Measurements from ENCODE around the gene NCOA4. TPM values are rescaled to one million over a fixed set of nuclear protein-coding genes. Genes with fewer than 3 reads are reported as not detected.

The NCOA4 gene
- total RNA-seq, 2 donors from 2014 or later = 157 to 200 TPM

DNA sequence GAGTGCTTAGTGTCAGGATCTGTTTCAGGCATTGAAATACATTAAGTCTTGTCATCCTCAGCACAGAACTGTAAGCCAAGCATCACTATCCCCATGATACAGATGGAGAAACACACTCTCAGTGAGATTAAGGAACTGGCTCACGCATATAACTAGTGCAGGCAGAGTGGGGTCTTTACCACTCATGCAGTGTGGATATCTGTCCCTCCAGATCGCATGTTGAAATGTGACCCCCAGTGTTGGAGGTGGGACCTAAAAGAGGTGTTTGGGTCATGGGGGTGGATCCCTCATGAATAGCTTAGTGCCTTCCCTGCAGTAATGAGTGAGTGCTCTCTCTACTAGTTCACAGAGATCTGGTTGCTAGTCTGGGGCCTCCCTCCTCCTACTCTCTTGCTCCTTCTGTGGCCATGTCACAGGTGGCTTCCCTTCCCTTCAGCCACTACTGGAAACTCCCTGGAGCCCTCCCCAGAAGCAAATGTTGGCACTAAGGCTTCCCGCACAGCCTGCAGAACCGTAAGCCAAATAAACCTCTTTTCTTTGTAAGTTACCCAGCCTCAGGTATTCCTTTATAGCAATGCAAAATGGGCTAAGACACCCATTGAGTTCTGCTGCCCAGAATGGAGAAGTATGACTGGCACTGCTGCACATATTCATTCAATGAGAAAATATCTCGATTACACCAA lies 47.4 kb upstream of the NCOA4 start:
- peaks cover 20% of the 10 kb centered on the region for H3K4me1 Mint-ChIP-seq
- no peaks in the 10 kb centered on the region for H3K27me3 Mint-ChIP-seq (ENCODE audit: insufficient read depth)
- H3K9me3 Mint-ChIP-seq = peaks cover 18% of the 10 kb centered on the region
- Histone ChIP-seq H3K9ac (ENCODE audit: extremely low read depth, low read length, poor library complexity, severe bottlenecking) (no peak overlapping the region), H3K36me3 (ENCODE audit: control insufficient read depth, insufficient read depth, low read length) (no peaks in the 10 kb centered on the region), H3K27me3 (ENCODE audit: control insufficient read depth, insufficient read depth, low read length, poor library complexity, severe bottlenecking) (no peaks in the 10 kb centered on the region), H3K9me3 (ENCODE audit: control insufficient read depth, low read length) (peaks cover 6% of the 10 kb centered on the region), H3K4me3 (ENCODE audit: low read length) (no peak overlapping the region), H3K4me1 (ENCODE audit: control insufficient read depth, insufficient read depth, low read length) (no peaks in the 10 kb centered on the region), H3K27ac (ENCODE audit: low read depth, low read length) (no peak overlapping the region)
- H3K4me3 Mint-ChIP-seq = no peak overlapping the region
- DNase-seq = no peak
- H3K27ac Mint-ChIP-seq = no peak overlapping the region
- TF ChIP-seq, protein P1, sequence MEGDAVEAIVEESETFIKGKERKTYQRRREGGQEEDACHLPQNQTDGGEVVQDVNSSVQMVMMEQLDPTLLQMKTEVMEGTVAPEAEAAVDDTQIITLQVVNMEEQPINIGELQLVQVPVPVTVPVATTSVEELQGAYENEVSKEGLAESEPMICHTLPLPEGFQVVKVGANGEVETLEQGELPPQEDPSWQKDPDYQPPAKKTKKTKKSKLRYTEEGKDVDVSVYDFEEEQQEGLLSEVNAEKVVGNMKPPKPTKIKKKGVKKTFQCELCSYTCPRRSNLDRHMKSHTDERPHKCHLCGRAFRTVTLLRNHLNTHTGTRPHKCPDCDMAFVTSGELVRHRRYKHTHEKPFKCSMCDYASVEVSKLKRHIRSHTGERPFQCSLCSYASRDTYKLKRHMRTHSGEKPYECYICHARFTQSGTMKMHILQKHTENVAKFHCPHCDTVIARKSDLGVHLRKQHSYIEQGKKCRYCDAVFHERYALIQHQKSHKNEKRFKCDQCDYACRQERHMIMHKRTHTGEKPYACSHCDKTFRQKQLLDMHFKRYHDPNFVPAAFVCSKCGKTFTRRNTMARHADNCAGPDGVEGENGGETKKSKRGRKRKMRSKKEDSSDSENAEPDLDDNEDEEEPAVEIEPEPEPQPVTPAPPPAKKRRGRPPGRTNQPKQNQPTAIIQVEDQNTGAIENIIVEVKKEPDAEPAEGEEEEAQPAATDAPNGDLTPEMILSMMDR (conservative IDR thresholded peaks at IDR 0.05) = no peak
- 94 to 95% methylated on average over 4 to 5 of the region's 5 CpGs for WGBS, 2 experiments (ENCODE audit: insufficient coverage in 1 of 2, insufficient read length in 1 of 2)
- no peaks in the 10 kb centered on the region for H3K36me3 Mint-ChIP-seq (ENCODE audit: low read depth)

DNA sequence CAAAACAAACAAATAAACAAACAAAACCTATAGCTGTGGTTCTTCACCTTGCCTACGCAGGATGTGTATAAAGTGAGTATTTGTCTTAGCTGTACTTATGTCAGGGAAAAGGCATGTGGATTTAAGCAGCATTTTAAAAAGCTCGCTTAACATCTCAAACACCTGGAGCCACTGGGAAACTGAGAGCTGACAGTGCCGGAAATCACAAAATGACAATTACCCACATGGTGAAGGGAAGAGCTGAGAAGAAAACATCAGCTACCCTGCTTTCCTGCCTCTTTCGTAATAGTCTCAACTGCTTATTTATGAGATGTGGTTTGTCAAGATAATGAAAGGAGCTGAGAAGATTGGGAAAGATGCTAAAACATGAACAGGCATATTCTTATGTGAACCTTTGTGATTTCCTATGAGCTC lies 46.7 kb upstream of the NCOA4 start:
- Mint-ChIP-seq H3K9me3 (peaks cover 11% of the 10 kb centered on the region), H3K27me3 (ENCODE audit: insufficient read depth) (no peaks in the 10 kb centered on the region), H3K36me3 (ENCODE audit: low read depth) (no peaks in the 10 kb centered on the region), H3K4me3 (no peak overlapping the region), H3K4me1 (peaks cover 20% of the 10 kb centered on the region), H3K27ac (no peak overlapping the region)
- Histone ChIP-seq H3K4me1 (ENCODE audit: control insufficient read depth, insufficient read depth, low read length) (no peaks in the 10 kb centered on the region), H3K9me3 (ENCODE audit: control insufficient read depth, low read length) (peaks cover 6% of the 10 kb centered on the region), H3K27ac (ENCODE audit: low read depth, low read length) (no peak overlapping the region), H3K9ac (ENCODE audit: extremely low read depth, low read length, poor library complexity, severe bottlenecking) (no peak overlapping the region), H3K4me3 (ENCODE audit: low read length) (no peak overlapping the region), H3K27me3 (ENCODE audit: control insufficient read depth, insufficient read depth, low read length, poor library complexity, severe bottlenecking) (no peaks in the 10 kb centered on the region), H3K36me3 (ENCODE audit: control insufficient read depth, insufficient read depth, low read length) (no peaks in the 10 kb centered on the region)
- WGBS, 2 experiments (ENCODE audit: insufficient coverage in 1 of 2, insufficient read length in 1 of 2) = 90 to 97% methylated on average over 3 to 4 of the region's 4 CpGs
- no peak for DNase-seq
- TF ChIP-seq, protein P1 (conservative IDR thresholded peaks at IDR 0.05) = no peak

DNA sequence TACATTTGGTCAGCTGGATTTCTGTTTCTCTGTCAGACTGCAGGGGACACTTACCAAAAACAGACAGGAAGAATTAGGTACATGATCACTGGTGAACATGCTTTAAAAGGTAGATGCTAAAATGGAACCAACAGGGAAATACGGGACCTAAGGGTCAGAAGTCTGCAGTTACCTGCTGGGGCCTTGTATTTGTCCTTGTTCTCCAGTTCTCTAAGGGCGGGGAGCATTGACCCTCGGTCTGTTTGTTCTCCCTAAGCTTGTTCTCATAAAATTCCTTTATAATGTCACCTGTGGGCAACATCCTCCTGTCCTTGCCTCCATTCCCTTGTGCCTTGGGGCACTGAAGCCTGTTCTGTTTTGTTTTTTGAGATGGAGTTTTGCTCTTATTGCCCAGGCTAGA lies 45.4 kb upstream of the NCOA4 start:
- Histone ChIP-seq H3K27ac (ENCODE audit: low read depth, low read length) (no peak overlapping the region), H3K9me3 (ENCODE audit: control insufficient read depth, low read length) (peaks cover 6% of the 10 kb centered on the region), H3K36me3 (ENCODE audit: control insufficient read depth, insufficient read depth, low read length) (no peaks in the 10 kb centered on the region), H3K27me3 (ENCODE audit: control insufficient read depth, insufficient read depth, low read length, poor library complexity, severe bottlenecking) (no peaks in the 10 kb centered on the region), H3K4me1 (ENCODE audit: control insufficient read depth, insufficient read depth, low read length) (no peaks in the 10 kb centered on the region), H3K4me3 (ENCODE audit: low read length) (no peak overlapping the region), H3K9ac (ENCODE audit: extremely low read depth, low read length, poor library complexity, severe bottlenecking) (no peak overlapping the region)
- peaks cover 21% of the 10 kb centered on the region for H3K4me1 Mint-ChIP-seq
- H3K4me3 Mint-ChIP-seq = no peak overlapping the region
- 96 to 100% methylated on average over 1 to 3 of the region's 3 CpGs for WGBS, 2 experiments (ENCODE audit: insufficient coverage in 1 of 2, insufficient read length in 1 of 2)
- no peaks in the 10 kb centered on the region for H3K36me3 Mint-ChIP-seq (ENCODE audit: low read depth)
- no peaks in the 10 kb centered on the region for H3K27me3 Mint-ChIP-seq (ENCODE audit: insufficient read depth)
- DNase-seq = no peak
- peaks cover 6% of the 10 kb centered on the region for H3K9me3 Mint-ChIP-seq
- H3K27ac Mint-ChIP-seq = no peak overlapping the region
- TF ChIP-seq, protein P1 (conservative IDR thresholded peaks at IDR 0.05) = no peak

Measured in endodermal cell (in vitro differentiated cells).